ENCODE measurements around the gene LUZP2.

Gene LUZP2

DNA sequence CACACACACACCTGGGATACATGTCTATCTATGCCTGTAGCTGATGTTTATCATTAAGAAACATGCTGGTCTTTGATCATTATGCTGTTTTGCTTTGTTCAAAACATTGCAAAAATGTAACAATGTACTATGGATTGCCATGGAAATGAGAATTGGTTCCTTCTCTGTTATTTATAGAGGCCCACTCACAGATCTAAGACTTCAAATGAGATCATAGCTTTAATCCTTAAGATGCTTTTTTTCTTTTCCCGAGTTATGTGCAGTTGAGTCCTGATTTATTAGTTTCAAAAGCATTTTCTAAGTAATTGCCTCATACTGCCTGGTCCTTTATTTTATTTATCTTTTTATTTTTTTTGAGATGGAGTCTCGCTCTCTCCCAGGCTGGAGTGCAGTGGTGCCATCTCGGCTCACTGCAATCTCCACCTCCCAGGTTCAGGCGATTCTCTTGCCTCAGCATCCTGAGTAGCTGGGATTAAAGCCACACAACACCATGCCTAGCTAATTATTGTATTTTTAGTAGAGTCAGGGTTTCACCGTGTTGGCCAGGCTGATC lies 131.4 kb downstream of the LUZP2 start:
- no peak overlapping the region for H3K4me3 ChIP-seq (ENCODE audit: low read depth, low read length)

- H3K4me3 ChIP-seq (ENCODE audit: low read depth, low read length), result no peak overlapping the region
These were observed 137.8 kb downstream of the LUZP2 start for GRCh38 chr11:24634606-24635160.

DNA sequence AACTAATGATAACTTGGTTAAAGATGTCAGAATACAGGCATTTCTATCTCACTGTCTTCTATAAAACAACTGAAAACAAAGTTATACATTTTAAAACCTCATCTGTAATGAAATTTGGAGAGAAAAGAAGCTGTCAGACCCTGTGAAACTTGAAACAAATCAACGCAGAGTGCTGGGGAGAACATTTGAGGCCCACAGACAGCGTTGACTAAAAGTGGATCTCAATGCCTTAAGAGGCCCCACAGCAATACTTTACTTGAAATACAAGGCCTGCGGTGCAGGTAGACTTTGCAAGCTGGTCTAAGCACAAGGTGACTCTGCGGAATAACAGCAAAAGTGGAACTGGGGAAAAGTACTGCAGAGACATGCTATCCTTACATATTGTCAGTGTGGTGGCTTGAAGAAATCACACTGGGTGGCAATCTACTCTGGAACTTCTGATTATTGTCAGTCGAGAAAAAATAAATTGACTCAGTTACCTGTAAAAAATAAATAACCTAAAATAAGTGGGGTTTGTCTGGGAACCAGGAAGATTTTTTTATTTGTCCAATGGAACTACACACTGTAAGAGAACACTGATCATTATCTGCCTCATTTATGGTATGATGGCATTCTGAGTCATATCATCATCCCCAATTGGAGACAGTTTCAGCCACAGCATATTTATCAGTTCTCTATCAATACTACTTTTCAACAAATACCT lies 138.9 kb downstream of the LUZP2 start:
- H3K4me3 ChIP-seq (ENCODE audit: low read depth, low read length), result no peak overlapping the region

- no peak overlapping the region for H3K4me3 ChIP-seq (ENCODE audit: low read depth, low read length)
These were observed 139.4 kb downstream of the LUZP2 start for GRCh38 chr11:24636291-24636629.

DNA sequence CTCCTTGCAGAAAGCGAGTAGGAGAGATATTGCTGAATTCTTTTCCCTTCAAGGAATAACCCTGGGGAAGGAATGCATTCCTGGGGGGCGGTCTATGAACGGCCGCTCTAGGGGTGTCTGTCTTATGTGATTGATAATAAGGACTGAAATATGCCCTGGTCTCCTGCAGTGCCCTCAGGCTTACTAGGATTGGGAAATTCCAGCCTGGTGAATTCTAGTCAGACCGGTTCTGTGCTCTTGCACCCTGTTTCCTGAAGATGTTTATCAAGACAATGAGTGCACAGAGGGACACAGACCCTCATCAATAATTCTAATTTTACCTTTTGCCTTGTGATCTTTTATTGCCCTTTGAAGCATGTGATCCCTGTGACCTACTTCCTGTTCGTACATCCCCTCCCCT lies 140.7 kb downstream of the LUZP2 start:
- H3K4me3 ChIP-seq (ENCODE audit: low read depth, low read length), result no peak overlapping the region

GRCh38 chr11:24642648-24643047 lies 145.8 kb downstream of the LUZP2 start:
- no peak overlapping the region for H3K4me3 ChIP-seq (ENCODE audit: low read depth, low read length)

- H3K4me3 ChIP-seq (ENCODE audit: low read depth, low read length), result no peak overlapping the region
These were observed 148.7 kb downstream of the LUZP2 start for GRCh38 chr11:24645563-24645962.

DNA sequence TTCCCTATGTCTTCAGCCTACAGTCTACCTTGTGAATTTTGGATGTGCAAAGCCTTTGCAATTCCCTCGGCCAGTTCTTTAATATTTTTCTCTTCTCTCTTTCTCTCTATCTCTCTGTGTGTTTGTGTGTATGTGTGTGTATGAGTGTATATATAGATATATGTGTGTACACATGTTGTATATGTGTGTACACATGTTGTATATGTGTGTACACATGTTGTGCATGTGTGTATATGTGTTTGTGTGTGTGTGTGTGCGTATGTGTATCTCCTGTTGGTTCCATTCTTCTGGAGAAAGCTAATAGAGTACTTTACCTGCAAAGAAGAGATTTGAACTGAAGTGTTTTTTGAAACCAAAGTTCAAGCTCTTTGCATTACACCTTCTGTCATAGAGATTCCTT lies 155.0 kb downstream of the LUZP2 start:
- no peak overlapping the region for H3K4me3 ChIP-seq (ENCODE audit: low read depth, low read length)

DNA sequence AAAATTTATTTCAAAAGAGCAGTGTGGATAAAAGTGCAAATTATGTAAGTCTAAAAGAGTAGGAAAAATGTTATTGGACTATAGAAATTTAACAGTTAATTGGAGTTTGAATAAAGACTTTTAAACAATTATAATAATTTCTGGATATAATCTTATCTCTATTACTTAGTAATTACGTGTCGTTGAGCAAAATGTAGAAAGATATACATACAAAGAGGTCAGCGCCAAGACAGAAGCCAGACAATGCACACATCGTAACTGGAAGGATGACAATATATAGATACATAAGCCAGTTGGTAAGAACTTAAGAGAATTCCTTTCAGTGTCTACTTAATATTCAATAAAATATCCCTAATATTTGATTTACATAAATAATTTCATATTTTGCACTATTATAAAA lies 157.0 kb downstream of the LUZP2 start:
- H3K4me3 ChIP-seq (ENCODE audit: low read depth, low read length), result no peak overlapping the region

DNA sequence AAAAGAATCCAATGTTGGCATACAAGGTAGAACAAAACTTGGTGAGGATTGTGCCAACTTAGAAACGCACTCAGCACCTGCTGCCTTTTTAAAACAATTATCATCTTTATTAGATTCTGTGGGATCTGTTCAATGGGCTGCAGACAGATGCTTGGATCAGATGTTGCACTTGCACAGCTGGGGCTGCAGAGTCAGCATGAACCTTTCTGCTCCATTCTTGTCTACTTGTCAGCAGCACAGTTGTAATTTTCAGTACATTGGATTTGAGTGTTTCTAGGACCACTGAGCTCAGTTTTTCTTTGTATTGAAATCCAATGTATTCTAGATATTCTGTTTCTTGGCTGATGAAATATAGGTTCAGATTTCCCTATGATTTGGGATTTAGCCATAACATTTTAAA lies 164.5 kb downstream of the LUZP2 start:
- no peak overlapping the region for H3K4me3 ChIP-seq (ENCODE audit: low read depth, low read length)

DNA sequence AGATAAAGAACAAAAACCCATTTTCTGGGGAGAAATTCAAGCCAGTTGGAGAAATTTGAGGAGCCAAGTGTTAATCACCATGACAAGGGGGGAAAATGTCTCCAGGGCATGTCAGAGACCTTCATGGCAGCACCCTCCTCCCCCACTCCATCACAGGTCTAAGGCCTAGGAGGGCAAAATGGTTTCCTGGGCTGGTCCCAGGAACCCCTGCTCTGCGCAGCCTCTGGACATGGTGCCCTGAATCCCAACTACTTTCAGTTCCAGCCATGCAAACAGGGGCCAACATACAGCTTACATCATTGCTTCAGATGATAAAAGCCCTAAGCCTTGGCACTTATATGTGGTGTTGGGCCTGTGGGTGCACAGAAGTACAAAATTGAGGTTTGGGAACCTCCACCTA lies 167.5 kb downstream of the LUZP2 start:
- H3K4me3 ChIP-seq (ENCODE audit: low read depth, low read length), result no peak overlapping the region

DNA sequence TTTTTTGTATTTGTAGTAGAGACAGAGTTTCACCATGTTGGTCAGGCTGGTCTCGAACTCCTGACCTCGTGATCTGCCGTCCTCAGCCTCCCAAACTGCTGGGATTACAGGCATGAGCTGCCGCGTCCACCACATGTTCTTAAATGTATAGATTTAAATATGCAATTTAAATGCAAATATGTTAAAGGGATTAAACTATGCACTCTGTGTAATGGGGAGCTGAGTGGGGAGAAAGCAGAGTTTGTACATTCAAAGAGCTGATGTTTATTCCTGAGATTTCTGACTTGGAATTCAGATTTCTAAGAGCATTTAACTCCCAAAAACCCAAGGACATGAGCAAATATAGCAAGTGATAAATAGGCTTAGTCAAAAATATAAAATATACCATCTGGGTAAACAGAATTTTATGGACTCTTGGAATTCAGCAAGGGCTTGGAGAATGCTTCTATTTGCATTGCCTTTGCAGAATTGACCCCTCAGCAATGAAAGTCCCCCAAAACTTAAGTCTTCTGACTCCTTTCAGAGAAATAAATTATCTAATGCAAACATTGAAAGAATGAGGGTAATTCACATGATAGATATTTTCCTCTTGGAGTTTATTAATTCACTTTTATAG lies 170.6 kb downstream of the LUZP2 start:
- no peak overlapping the region for H3K4me3 ChIP-seq (ENCODE audit: low read depth, low read length)

DNA sequence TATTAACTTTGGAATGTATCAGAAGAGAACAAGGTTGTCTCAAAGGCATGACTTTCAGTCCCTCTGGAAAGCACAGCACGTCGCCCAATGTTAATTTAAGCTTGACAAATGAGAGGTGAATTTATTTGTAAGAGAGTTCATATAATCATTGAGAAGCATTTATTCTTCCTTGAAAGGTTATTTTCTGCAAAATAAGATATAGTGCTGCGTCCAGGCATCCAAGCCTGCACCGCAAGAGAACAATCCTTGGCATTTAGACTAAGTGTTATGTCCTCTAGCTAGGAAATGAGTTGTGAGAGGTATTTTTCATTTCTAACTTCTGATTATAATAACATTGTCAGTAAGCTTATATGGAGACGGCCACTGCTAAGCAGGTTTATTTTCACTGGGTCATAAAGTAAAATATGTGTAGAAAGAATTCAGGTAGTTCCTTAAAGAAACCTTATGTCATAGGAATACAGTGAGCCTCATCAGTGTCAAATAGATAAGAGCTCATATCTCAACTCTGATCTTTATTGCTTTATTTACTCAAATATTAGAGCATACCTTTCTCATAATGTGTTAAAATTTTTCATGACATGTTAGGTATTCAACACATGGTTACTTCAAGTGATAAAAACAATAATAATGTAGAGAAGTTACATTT lies 182.0 kb downstream of the LUZP2 start:
- no peak overlapping the region for H3K4me3 ChIP-seq (ENCODE audit: low read depth, low read length)

DNA sequence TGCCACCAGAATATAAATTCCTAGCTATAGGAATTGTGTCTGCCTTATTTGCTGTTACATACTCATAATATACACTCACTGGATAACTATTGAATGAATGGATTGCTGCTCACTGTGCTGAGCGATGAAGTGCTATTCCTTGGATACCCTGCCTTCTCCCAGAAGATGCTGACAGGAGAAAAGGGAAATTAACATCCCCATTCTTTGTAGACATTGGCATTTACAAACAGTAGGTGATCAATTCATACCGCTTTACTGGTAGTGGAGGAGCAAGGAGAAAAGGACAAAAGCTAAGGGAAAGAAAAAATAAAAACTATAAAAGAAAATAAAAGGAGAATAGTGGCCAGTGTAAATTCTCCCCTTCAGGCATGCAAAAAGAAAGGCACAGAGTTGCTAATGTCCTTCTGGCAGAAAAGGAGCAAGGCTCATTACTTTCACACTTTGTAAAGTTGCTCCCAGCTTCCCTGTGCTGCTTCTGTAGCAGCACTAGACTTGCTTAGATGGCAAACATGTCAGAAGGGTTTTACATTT lies 183.0 kb downstream of the LUZP2 start:
- H3K4me3 ChIP-seq (ENCODE audit: low read depth, low read length), result no peak overlapping the region

- no peak overlapping the region for H3K4me3 ChIP-seq (ENCODE audit: low read depth, low read length)
These were observed 186.7 kb downstream of the LUZP2 start for GRCh38 chr11:24683583-24683982.

DNA sequence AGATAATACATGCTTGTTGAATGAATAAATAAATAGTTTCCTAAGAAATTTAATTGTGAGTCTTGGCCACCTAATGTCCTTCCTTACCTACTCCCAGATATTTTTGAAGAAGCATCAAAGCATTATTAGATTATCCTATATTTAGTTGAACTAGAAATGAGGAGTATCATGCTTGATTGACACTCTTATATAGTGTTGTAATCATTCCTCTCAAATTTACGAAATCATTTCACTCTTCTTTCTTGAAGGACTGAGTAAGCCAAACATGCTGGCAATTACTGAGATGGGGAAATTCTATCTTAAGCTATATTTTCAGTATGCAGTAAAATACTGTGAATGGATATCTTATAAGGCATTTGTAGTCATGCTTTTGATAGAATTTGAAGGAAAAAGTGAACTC lies 189.0 kb downstream of the LUZP2 start:
- H3K4me3 ChIP-seq (ENCODE audit: low read depth, low read length), result no peak overlapping the region

- H3K4me3 ChIP-seq (ENCODE audit: low read depth, low read length), result no peak overlapping the region
These were observed 190.8 kb downstream of the LUZP2 start for GRCh38 chr11:24687531-24688147.

DNA sequence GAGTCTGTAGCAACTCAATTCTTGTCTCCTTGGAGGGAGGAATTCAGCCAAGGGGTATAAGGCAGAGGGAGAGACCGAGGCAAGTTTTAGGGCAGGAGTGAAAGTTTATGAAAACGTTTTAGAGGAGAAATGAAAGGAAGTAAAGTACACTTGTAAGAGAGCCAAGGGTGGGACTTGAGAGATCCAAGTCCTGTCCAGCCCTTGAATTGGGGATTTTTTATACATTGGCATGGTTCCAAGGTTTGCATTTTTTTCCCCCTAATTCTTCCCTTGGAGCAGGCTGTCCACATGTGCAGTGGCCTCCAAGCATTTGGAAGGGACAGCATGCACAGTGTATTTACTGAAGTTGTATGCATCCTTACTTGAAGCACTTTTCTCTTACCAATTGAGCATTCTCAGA lies 192.1 kb downstream of the LUZP2 start:
- H3K4me3 ChIP-seq (ENCODE audit: low read depth, low read length), result no peak overlapping the region

DNA sequence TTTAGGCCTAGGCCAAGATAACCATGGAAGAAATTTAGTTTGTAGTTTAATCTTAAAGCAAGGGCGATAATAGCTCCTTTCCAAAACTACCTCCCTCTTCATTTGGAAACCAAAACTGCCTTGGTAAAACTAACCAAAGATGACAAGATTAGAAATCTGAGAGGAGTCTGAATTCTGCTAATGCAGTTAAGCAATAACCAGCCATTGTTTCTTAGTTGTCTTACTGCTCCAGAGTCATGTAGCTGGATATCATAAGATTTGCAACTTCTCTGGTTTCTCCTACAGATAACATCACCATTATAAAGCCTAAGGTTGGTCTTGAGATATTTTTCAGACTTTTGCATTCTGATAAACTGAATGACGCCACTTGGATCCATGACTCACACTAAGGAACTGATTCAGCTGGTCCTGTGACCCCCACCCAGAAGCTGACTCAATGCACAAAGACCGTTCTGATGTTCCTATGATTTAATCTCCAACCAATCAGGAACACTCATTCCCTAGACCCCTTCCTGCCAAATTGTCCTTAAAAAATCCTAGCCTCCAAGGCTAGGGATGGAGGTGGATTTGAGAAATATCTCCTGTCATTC lies 200.8 kb downstream of the LUZP2 start:
- no peak overlapping the region for H3K4me3 ChIP-seq (ENCODE audit: low read depth, low read length)

GRCh38 chr11:24704716-24705115 lies 207.9 kb downstream of the LUZP2 start:
- H3K4me3 ChIP-seq (ENCODE audit: low read depth, low read length), result no peak overlapping the region

DNA sequence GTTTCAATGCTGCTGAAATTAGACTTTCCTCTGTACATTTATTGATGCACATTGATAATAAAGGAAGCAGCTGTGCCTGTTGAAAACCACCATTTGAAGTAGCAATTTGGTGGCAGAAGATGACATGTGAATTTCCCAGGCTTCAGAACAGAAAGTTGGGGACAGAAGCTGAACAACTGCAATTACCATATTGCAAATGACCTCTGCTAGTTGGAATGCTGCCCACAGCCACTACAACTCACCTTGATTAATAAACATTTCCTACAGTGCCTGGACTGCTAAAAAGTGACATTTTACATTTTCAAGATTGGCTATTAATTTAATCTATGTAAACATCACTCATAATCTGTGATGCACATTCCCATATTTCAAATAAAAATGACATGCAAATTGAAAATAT lies 208.6 kb downstream of the LUZP2 start:
- no peak overlapping the region for H3K4me3 ChIP-seq (ENCODE audit: low read depth, low read length)
